Measurements from ENCODE around the gene FAM124A.
A peak's percentile ranks its signal among the peaks of the same experiment; 100 is the strongest.
"Not testable (repeated sequence)": the region's sequence is repeated elsewhere in the genome, so short reads cannot be mapped to it uniquely, and the experiment has no call there.

FAM124A gene

DNA sequence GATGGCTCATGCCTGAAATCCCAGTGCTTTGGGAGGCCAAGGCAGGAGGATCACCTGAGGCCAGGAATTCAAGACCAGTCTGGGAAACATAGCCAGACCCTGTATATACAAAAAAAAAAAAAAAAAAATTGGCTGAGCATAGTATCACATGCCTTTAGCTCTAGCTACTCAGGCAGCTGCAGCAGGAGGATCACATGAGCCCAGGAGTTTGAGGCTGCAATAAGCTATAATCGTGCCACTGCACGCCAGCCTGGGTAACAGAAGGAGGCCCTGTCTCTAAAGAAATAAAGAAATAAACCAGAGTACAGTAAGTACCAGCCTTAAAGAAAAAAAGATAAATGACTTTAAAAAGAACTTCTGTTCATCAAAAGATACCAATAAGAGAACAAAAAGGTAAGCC lies 52.9 kb downstream of the FAM124A start:
- DNase-seq = no peak

- no peak for DNase-seq
These were observed 54.4 kb downstream of the FAM124A start for GRCh38 chr13:51276636-51277035.

DNA sequence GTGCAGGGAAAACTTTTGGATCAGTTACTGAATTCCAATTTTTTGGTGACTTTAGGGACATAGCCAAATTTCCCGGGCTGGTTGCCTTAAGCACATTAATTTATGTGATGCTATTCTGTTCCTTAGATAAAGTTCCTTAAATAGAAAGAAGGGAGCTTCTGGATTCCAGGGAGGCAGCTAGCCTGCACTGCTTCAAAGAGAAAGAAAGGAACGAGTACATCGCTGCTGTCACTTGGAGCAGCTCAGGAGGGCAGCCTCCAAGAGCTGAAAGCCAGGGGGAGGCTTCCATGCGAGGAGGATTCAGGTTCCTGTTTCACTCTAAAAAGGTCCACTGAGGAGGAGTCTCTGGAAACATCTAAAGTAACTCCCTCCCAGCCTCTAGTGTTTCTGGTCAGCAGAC lies 55.7 kb downstream of the FAM124A start:
- DNase-seq = no peak

GRCh38 chr13:51278426-51279130 lies 56.4 kb downstream of the FAM124A start:
- no peak for DNase-seq

DNA sequence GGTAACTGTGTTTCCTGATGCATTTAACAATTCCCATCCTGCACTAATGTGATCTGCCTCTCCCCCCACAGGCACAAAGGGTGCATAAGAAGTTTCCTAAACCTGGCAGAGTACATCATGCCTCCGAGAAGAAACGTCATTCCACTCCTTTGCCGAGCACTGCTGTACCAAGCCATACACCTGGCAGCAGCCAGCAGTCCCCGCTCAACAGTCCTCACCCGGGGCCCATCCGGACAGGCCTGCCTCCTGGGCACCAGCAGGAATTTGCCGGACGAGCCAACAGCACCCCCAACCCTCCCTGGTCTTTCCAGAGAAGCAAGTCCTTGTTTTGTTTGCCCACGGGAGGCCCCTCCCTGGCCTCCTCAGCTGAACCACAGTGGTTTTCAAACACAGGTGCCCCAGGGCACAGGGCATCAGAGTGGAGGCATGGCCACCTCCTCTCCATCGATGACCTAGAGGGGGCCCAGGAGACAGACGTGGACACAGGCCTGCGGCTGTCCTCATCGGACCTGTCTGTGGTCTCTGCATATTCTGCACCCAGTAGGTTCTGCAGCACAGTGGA lies 58.3 kb downstream of the FAM124A start:
- DNase-seq = no peak

DNA sequence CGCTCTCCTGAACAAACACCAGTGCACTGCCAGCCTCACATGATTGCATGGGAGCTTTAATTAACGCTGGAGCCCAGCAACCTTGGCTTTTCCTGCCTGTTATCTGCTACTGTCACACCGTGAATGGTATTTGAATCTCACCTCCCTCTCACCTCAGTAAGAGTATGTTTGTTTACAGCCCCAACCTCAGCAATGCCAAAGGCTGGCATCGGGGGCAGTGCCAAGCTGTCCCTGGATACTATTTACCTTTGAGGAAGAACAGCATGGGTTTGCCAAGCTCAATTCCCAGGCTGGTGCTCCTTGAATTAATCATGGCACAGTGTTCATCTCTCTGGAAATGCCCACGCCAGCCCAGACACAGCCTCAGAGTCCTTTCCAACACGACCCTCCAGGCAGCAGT lies 60.1 kb downstream of the FAM124A start:
- no peak for DNase-seq

GRCh38 chr13:51282923-51283322 lies 60.7 kb downstream of the FAM124A start:
- DNase-seq = not testable (repeated sequence)

GRCh38 chr13:51283371-51283770 lies 61.2 kb downstream of the FAM124A start:
- DNase-seq = no peak

DNA sequence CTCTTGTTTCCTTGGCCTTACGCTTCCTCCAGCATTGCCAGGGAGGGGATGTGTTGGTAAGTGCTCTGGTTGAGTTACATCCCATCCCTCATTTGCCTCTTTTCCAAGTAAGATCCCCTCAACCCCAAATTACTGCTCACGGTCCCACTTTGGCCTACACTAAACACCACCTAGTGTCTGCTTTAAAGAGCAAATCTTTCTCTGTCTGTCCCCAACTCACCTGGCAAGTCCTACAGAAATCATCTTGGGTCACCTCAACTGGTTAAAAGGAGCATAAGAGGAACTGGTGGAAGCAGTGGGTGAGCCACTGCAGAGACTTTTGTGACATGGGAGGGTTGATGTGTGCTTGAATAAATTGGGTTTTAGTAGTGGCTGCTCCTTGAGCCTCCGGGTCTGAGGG lies 62.1 kb downstream of the FAM124A start:
- no peak for DNase-seq

GRCh38 chr13:51286135-51287002 lies 64.2 kb downstream of the FAM124A start:
- DNase-seq = peak; percentile 87

DNA sequence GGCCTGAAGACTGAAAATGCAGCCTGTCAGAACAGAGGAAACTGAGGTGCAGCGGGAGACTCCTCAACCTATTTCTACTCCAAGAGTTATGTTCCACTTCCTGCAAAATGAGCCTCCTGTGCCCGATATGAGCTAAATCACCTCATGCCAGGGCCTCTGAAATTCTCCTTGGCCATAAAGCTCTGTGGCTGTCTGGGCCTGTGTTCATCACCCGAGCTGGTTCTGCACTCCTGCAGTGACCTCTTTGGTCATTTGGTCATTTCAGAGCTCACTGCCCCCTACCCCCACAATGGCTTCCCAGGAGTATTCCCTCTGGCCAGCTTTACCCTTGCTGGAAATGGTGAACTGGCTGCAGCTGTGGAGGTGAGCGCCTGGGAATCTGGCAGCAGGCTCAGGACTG lies 65.6 kb downstream of the FAM124A start:
- DNase-seq = no peak

GRCh38 chr13:51288254-51288653 lies 66.1 kb downstream of the FAM124A start:
- DNase-seq = not testable (repeated sequence)

- DNase-seq = no peak
These were observed 69.1 kb downstream of the FAM124A start for GRCh38 chr13:51291341-51291740.

- DNase-seq = peak; percentile 36
These were observed 69.9 kb downstream of the FAM124A start for GRCh38 chr13:51292000-51292565.

DNA sequence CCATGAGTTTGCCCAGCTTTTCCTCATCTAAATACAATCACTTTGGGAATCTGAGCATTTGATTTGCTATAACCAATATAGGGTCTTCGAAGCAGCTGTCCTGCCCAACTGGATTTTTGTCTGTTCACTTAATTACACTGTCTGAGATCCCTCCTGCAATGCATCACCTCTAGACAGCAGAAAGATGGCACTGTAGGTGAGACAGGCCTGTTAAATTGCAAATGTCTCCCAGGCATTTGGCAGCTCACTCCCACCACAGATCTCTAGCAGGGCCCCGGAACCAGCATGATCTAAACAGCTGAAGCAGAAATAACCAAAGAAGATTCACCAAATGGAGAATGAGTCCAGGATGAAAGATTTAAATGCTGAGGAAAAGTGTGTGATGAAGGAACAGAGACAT lies 75.4 kb downstream of the FAM124A start:
- DNase-seq = no peak

DNA sequence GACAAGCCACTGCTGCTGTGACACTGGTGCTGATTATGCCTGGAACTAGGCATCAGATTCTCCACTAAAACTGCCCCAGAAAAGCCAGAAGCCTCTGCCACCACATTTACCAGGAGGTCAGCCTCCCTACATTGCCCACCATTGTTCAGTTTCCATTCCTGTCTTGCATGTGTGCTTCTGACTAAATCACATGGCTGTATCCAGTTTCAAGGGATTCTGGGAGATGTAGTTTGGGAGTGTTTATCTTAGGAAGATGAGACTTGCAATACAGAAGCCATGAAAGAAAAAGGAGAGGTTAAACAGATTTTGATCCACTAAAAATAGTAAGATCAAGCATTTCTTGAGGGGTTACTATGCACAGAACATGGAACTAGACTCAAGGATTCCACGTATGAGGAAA lies 76.6 kb downstream of the FAM124A start:
- DNase-seq = peak; percentile 35

GRCh38 chr13:51303063-51303552 lies 80.9 kb downstream of the FAM124A start:
- DNase-seq = peak; percentile 59

GRCh38 chr13:51303882-51304281 lies 81.7 kb downstream of the FAM124A start:
- no peak for DNase-seq

- DNase-seq = no peak
These were observed 83.2 kb downstream of the FAM124A start for GRCh38 chr13:51305271-51305967.

- no peak for DNase-seq
These were observed 86.6 kb downstream of the FAM124A start for GRCh38 chr13:51308781-51309180.

DNA sequence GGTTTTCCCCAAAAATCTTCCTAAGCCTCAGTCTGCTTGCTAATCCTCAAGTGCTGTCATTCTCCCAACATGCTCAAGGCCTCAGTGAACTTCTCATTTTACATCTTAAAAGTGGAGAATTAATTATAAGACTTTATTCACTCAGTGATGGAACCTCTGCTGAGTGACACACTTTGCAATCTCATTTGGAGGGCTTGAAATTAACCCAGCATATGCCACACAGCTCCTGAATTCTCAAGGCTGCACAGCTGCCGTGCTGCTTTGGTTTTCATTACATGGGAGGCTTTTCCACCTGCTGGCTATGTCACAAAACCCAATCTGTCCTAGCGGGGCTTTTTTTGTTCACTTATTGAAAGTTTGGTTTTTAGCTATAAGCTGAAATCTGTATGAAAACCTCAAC lies 89.0 kb downstream of the FAM124A start:
- DNase-seq = no peak

- DNase-seq = no peak
These were observed 89.8 kb downstream of the FAM124A start for GRCh38 chr13:51311957-51312520.

All from eye (tissue), 1 donor.